C1 segment of cervical spinal cord (tissue), 14 donors: ENCODE data around the gene TECR.
"Not testable (repeated sequence)": the region's sequence is repeated elsewhere in the genome, so short reads cannot be mapped to it uniquely, and the experiment has no call there.

ENCODE experiments used
- DNase-seq, 14 donors: peaks; one replicate each; lab custom pipeline; 2025; lab: John Stamatoyannopoulos, UW

The TECR gene

GRCh38 chr19:14580623-14581237 is 51.3 kb downstream of the TECR start:
- DNase-seq: no peak

- peak in 1 of 14 donors; percentile 18 for DNase-seq
Measured at GRCh38 chr19:14582894-14583340, 53.5 kb downstream of the TECR start, which contains the start of gene CLEC17A. Gene CLEC17A (plus strand): TSS chr19:14583084. CDS start chr19:14583161, 77 bp downstream.

DNA sequence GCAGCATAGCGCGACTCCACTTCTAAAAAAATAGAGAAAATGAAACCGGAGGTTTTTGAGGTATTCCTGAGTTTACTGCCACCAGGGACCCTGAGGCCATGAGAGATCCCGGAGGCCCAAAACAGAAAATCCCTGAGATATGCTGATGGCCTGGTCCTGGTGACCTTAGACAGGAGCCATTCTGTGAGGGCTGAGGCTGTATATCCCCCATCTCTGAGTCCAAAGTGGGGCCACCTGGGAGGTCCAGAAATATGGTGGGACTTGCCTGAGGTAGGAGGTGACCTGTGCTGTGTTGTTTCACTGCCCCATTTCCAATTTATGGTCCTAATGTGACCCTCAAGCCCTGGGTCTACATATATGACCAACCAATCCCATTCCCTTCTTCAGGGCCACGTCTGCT is 55.0 kb downstream of the TECR start:
- not testable (repeated sequence) for DNase-seq

DNA sequence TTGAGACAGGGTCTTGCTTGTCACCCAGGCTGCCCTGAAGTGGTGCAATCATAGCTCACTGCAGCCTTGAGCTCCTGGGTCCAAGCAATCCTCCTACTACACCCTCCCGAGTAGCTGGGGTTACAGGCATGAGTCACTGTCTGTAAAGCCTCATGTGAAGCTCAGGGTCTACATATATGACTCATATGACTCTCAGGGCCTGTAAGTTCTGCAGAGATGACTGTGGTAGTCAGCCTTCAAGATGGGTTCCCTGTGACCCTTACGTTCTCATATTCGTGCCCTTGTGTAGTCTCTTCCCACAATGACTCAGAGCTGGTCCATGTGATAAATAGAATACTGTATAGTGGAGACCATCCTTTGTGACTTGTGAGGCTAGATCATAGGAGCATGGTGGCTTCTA is 55.8 kb downstream of the TECR start:
- DNase-seq: not testable (repeated sequence)

DNA sequence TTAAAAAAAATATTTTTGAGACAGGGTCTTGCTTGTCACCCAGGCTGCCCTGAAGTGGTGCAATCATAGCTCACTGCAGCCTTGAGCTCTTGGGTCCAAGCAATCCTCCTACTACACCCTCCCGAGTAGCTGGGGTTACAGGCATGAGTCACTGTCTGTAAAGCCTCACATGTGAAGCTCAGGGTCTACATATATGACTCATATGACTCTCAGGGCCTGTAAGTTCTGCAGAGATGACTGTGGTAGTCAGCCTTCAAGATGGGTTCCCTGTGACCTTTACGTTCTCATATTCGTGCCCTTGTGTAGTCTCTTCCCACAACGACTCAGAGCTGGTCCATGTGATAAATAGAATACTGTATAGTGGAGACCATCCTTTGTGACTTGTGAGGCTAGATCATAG is 60.0 kb downstream of the TECR start:
- DNase-seq: not testable (repeated sequence)

- DNase-seq: no peak
Measured at GRCh38 chr19:14595558-14595957, 66.2 kb downstream of the TECR start.

GRCh38 chr19:14599548-14600147 is 70.3 kb downstream of the TECR start:
- no peak for DNase-seq

DNA sequence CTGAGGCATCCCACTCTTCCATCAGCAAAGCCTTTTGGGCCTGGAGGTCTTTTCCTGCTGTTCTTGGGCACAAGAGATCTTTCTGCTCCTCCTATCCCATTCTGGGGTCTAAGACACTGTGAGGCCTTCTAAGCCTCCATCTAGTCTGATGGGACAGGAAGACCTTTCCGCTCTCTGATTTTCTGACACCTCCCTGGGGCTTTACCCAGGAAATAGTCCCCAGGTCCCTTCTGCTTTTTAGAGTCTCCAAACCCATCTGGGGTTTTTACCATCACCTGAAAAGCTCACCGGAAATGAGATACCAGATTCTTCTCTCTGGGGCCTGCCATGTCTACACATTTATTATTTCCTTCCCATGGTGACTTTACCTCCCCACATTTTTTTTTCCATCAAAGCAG is 74.6 kb downstream of the TECR start:
- no peak for DNase-seq

GRCh38 chr19:14606627-14607026 is 77.2 kb downstream of the TECR start:
- DNase-seq: no peak

DNA sequence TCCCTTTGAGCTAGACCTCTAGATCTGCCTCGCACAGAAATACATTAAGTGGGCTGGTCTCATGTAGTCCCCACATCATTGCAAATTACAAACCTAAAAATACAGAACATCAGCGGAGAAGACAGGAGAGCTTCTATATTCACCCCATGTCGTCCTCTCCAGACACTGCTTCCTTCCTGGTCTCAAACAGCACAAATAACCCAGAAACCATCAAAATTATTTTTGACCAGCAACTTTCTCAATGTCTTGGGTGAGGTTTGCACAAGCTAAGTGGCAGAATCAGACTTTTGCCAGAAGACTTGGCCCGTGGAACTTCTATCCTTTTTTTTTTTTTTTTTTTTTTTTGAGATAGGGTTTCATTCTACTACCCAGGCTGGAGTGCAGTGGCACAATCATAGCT is 81.7 kb downstream of the TECR start:
- DNase-seq: no peak

GRCh38 chr19:14612242-14612641 is 82.8 kb downstream of the TECR start:
- not testable (repeated sequence) for DNase-seq

DNA sequence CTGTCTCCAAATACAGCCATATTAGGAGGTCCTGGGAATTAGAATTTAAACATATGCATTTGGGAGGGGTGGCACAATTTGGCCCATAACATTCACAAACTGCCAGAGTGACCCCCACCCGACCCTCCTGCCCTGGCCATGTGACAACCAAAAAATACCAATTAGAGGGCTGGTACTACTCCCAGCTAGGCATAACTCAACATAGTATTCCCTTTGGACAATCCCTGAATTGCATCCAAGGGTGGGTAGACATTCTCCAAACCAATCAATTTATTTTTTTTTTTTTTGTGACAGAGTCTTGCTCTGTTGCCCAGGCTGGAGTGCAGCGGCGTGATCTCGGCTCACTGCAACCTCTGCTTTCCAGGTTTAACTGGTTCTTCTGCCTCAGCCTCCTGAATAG is 83.3 kb downstream of the TECR start:
- DNase-seq: no peak

DNA sequence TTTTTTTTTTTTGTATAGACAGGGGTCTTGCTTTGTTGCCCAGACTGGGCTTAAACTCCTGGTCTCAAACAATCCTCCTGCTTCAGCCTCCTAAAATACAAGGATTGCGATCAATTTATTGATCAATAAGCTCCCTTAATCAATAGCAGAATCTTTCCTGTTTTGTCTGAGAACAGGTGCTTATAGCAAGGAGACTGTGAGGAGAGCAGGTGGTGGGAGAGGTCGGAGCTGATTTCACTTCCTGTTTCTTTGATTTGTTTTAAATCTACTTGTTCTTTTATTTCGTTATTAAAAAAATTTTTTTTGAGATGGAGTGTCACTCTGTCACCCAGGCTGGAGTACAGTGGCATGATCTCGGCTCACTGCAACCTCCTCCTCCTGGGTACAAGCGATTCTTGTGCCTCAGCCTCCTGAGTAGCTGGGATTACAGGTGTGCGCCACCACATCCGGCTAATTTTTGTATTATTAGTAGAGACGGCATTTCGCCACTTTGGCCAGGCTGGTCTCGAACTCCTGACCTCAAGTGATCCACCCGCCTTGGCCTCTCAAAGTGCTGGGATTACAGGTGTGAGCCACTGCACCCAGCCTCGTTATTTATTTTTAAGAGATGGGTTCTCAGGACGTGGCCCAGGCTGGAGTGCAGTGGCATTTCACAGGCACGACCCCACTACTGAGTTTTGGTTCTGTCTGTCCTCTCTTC is 84.2 kb downstream of the TECR start:
- not testable (repeated sequence) for DNase-seq

GRCh38 chr19:14614099-14614412 is 84.7 kb downstream of the TECR start:
- peak in 2 of 14 donors; percentile 1 to 14 for DNase-seq
